HepG2 (cell line): ENCODE results near the gene CTXN1. TPM values are rescaled to one million over a fixed set of nuclear protein-coding genes. Genes with fewer than 3 reads are reported as not detected.
A peak's percentile ranks its signal among the peaks of the same experiment; 100 is the strongest.

Experiments used
- AHR ChIP-seq: IDR thresholded peaks from 2 replicates; pipeline ENCODE4 v1.6.1; 2018; ENCODE audit warnings: missing genetic modification reagents, missing compliant biosample characterization
- CHD2 ChIP-seq: IDR thresholded peaks from 2 replicates; pipeline ENCODE4 v1.6.1; 2011; ENCODE audit warnings: low read depth, low read length, improper control_type of control experiment
- DMAP1 ChIP-seq: IDR thresholded peaks from 2 replicates; pipeline ENCODE4 v1.6.1; 2016
- FOXA1 ChIP-seq, 2 experiments: fragments of 450-650 bp in 1 of 2; sonication (generic) in 1 of 2; formaldehyde crosslinking in 1 of 2; IDR thresholded peaks; 2 replicates each; pipeline versions ENCODE4 v1.4.0 to v1.6.1; 2016 to 2020; ENCODE audit warnings: missing genetic modification reagents in 1 of 2
- GATA4 ChIP-seq: sonication (generic); IDR thresholded peaks from 2 replicates; pipeline ENCODE4 v1.6.1; 2016; ENCODE audit warnings: antibody characterized with exemption, low read depth, borderline replicate concordance
- HNRNPUL1 ChIP-seq: fragments of 200-400 bp; formaldehyde crosslinking; IDR thresholded peaks from 2 replicates; pipeline ENCODE4 v1.6.1; 2017; ENCODE audit warnings: low read depth, mild to moderate bottlenecking, low read length, moderate library complexity
- HOXA5 ChIP-seq: sonication (generic); formaldehyde crosslinking; IDR thresholded peaks from 2 replicates; pipeline ENCODE4 v1.4.0; 2020; ENCODE audit warnings: missing genetic modification reagents
- NONO ChIP-seq, 2 experiments: fragments of 450-650 bp in 1 of 2; sonication (generic) in 1 of 2; formaldehyde crosslinking in 1 of 2; IDR thresholded peaks in 1 of 2; conservative IDR thresholded peaks in 1 of 2; 2 replicates each; pipeline versions ENCODE4 v1.6.1 to v1.8.0; 2017 to 2022; ENCODE audit warnings: mild to moderate bottlenecking in 1 of 2, missing genetic modification reagents in 1 of 2, moderate library complexity in 1 of 2
- ONECUT2 ChIP-seq: sonication (generic); formaldehyde crosslinking; IDR thresholded peaks from 2 replicates; pipeline ENCODE4 v1.4.0; 2020; ENCODE audit warnings: missing genetic modification reagents
- SIN3A ChIP-seq: IDR thresholded peaks from 2 replicates; pipeline ENCODE4 v1.6.1; 2011; ENCODE audit warnings: low read depth, mild to moderate bottlenecking, control low read depth, low read length, borderline replicate concordance
- SMAD1 ChIP-seq: sonication (generic); formaldehyde crosslinking; IDR thresholded peaks from 2 replicates; pipeline ENCODE4 v1.4.0; 2020; ENCODE audit warnings: missing genetic modification reagents, low read depth, mild to moderate bottlenecking, borderline replicate concordance
- TBP ChIP-seq: sonication (generic); formaldehyde crosslinking; IDR thresholded peaks from 2 replicates; pipeline ENCODE4 v1.5.0; 2020; ENCODE audit warnings: missing genetic modification reagents
- ZBTB33 ChIP-seq: sonication (generic); formaldehyde crosslinking; IDR thresholded peaks from 2 replicates; pipeline ENCODE4 v1.4.0; 2020; ENCODE audit warnings: missing genetic modification reagents
- ZNF101 ChIP-seq: sonication (generic); formaldehyde crosslinking; IDR thresholded peaks from 2 replicates; pipeline ENCODE4 v1.4.0; 2020; ENCODE audit warnings: mild to moderate bottlenecking, low read depth, missing genetic modification reagents, borderline replicate concordance
- ZNF263 ChIP-seq: sonication (generic); formaldehyde crosslinking; IDR thresholded peaks from 2 replicates; pipeline ENCODE4 v1.4.0; 2020; ENCODE audit warnings: missing genetic modification reagents
- ZNF275 ChIP-seq: sonication (generic); formaldehyde crosslinking; IDR thresholded peaks from 2 replicates; pipeline ENCODE4 v1.8.0; 2022; ENCODE audit warnings: missing genetic modification reagents, mild to moderate bottlenecking, inconsistent platforms, borderline replicate concordance
- ZNF460 ChIP-seq: sonication (generic); formaldehyde crosslinking; IDR thresholded peaks from 2 replicates; pipeline ENCODE4 v1.5.1; 2020; ENCODE audit warnings: missing genetic modification reagents, mild to moderate bottlenecking, borderline replicate concordance
- polyA plus RNA-seq, 8 experiments: library from polyadenylated mRNA; depleted of rRNA in 3 of 8; stranded (reverse) in 7 of 8; unstranded in 1 of 8; fragments of >200 nt; fragmentation: Illumina TruSeq in 4 of 8; extraction: Trizol in 4 of 8; gene quantifications; 2 replicates each; pipeline versions ENCODE4 v1.2.1 to v1.2.3, GENCODE V29; 2011 to 2016; ENCODE audit warnings: low read depth in 4 of 8, missing spikeins in 1 of 8, mixed read lengths in 1 of 8; ENCODE audit not compliant: insufficient read depth in 1 of 8
- total RNA-seq, 5 experiments: library from RNA; depleted of rRNA; stranded (reverse); fragments of >200 nt; fragmentation: Illumina TruSeq; extraction: Trizol; gene quantifications; 2 replicates each; pipeline ENCODE4 v1.2.3, GENCODE V29; 2016; ENCODE audit warnings: low read depth in 1 of 5
- TF ChIP-seq, protein P1 (sequence below): sonication (generic); formaldehyde crosslinking; conservative IDR thresholded peaks from 2 replicates; pipeline ENCODE4 v1.8.0; 2022; ENCODE audit warnings: mild to moderate bottlenecking, moderate library complexity, missing genetic modification reagents
- TF ChIP-seq, protein P2 (sequence below): IDR thresholded peaks from 2 replicates; pipeline ENCODE4 v1.6.1; 2016
- TF ChIP-seq, protein P3 (sequence below): sonication (generic); formaldehyde crosslinking; IDR thresholded peaks from 2 replicates; pipeline ENCODE4 v1.8.1; 2023; ENCODE audit warnings: mild to moderate bottlenecking, missing genetic modification reagents
- TF ChIP-seq, protein P4 (sequence below): sonication (generic); formaldehyde crosslinking; IDR thresholded peaks from 2 replicates; pipeline ENCODE4 v1.4.0; 2020; ENCODE audit warnings: missing genetic modification reagents

The CTXN1 gene
- total and polyA plus RNA-seq, 2 of the 13 experiments (the other 11 are each of a cell fraction or from before 2014, with no cell fraction given) = 0.11 TPM; not detected in 1

GRCh38 chr19:7925171-7925851 lies 624 bp downstream of the CTXN1 start (continued):
- TF ChIP-seq, protein P1, sequence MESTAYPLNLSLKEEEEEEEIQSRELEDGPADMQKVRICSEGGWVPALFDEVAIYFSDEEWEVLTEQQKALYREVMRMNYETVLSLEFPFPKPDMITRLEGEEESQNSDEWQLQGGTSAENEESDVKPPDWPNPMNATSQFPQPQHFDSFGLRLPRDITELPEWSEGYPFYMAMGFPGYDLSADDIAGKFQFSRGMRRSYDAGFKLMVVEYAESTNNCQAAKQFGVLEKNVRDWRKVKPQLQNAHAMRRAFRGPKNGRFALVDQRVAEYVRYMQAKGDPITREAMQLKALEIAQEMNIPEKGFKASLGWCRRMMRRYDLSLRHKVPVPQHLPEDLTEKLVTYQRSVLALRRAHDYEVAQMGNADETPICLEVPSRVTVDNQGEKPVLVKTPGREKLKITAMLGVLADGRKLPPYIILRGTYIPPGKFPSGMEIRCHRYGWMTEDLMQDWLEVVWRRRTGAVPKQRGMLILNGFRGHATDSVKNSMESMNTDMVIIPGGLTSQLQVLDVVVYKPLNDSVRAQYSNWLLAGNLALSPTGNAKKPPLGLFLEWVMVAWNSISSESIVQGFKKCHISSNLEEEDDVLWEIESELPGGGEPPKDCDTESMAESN = peak; percentile 89
- TF ChIP-seq SMAD1 (no peak), HOXA5 (no peak), ZNF263 (CRISPR knock-in tag) (0 out of 2 replicates have a peak, but pooled peaks have one; percentile 43), SIN3A (no peak), CHD2 (no peak), TBP (CRISPR knock-in tag) (no peak), DMAP1 (CRISPR knock-in tag) (0 out of 2 replicates have a peak, but pooled peaks have one; percentile 25), ONECUT2 (CRISPR knock-in tag) (no peak), ZNF101 (CRISPR knock-in tag) (no peak), GATA4 (no peak), HNRNPUL1 (no peak), AHR (CRISPR knock-in tag) (peak; percentile 86; the same call in 1 of the 2 replicates), ZNF460 (CRISPR knock-in tag) (no peak), ZBTB33 (peak; percentile 55; the same call in 1 of the 2 replicates), ZNF275 (CRISPR knock-in tag) (0 out of 2 replicates have a peak, but pooled peaks have one; percentile 48), NONO (IDR thresholded peaks at IDR 0.05) (no peak), NONO (CRISPR knock-in tag; conservative IDR thresholded peaks at IDR 0.05) (peak; percentile 67), FOXA1 (IDR thresholded peaks at IDR 0.05) (no peak), FOXA1 (CRISPR knock-in tag; IDR thresholded peaks at IDR 0.05) (peak; percentile 40)
- TF ChIP-seq, protein P2, sequence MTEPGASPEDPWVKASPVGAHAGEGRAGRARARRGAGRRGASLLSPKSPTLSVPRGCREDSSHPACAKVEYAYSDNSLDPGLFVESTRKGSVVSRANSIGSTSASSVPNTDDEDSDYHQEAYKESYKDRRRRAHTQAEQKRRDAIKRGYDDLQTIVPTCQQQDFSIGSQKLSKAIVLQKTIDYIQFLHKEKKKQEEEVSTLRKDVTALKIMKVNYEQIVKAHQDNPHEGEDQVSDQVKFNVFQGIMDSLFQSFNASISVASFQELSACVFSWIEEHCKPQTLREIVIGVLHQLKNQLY (CRISPR knock-in tag) = no peak
- TF ChIP-seq, protein P3, sequence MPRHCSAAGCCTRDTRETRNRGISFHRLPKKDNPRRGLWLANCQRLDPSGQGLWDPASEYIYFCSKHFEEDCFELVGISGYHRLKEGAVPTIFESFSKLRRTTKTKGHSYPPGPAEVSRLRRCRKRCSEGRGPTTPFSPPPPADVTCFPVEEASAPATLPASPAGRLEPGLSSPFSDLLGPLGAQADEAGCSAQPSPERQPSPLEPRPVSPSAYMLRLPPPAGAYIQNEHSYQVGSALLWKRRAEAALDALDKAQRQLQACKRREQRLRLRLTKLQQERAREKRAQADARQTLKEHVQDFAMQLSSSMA (CRISPR knock-in tag) = no peak
- TF ChIP-seq, protein P4, sequence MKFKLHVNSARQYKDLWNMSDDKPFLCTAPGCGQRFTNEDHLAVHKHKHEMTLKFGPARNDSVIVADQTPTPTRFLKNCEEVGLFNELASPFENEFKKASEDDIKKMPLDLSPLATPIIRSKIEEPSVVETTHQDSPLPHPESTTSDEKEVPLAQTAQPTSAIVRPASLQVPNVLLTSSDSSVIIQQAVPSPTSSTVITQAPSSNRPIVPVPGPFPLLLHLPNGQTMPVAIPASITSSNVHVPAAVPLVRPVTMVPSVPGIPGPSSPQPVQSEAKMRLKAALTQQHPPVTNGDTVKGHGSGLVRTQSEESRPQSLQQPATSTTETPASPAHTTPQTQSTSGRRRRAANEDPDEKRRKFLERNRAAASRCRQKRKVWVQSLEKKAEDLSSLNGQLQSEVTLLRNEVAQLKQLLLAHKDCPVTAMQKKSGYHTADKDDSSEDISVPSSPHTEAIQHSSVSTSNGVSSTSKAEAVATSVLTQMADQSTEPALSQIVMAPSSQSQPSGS (CRISPR knock-in tag) = 0 out of 2 replicates have a peak, but pooled peaks have one; percentile 42
